GM18498 (cell line): Measurements from ENCODE around the gene UNC13B.

Experiments
- ATAC-seq: cut with Tn5 transposase; IDR thresholded peaks from one replicate; pipeline ENCODE4 v1.9.1; 2021; ENCODE audit warnings: mild to moderate bottlenecking, moderate library complexity; ENCODE audit not compliant: unreplicated experiment

UNC13B gene

DNA sequence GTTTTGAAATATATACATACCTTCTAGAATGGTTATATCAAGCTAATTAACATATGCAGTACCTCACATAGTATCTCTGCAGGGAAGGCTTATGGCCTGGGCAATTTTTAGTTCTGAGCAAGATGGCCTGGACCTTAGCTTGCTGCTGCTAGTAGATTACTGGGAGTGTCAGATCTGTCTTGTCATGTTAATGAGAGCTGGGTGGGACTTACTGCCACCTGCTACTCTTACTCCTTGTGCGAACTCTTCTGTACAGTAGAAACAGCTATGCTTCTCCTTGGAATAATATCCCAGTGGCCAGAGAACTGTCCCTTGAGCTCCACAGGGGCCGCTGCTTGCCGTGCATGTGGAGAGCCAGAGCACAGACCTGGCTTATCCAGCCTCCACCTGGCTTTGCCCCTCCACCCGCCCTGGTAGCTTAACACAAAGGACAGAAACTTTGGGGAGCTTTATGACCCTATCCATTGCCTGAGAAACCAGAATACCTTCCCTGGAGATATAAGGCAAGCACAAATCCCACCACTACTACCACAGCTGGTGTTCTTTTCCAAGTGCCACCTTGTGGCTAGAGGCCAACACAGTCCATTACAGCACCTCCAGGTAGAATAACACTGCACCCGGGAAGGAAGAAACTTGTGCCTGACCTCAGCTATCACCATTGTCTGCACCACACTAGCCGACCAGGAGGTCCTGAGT, 253.7 kb downstream of the UNC13B start:
- no peak for ATAC-seq

- ATAC-seq, result no peak
Observed at GRCh38 chr9:35416098-35416427, 254.3 kb downstream of the UNC13B start.

DNA sequence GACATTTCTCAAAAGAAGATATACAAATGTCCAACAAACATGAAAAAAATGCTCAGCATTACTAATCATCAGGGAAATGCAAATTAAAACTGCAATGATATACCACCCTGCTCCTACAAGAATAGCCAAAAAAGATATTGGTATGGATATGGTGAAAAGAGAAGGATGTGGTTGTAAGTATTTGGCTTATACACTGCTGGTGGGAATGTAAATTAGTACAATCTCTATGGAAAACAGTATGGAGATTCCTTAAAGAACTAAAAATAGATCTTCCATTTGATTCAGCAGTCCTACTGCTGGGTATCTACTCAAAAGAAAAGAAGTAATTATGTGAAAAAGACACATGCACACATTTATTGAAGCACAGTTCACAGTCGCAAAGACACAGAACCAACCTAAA, 260.5 kb downstream of the UNC13B start:
- no peak for ATAC-seq

DNA sequence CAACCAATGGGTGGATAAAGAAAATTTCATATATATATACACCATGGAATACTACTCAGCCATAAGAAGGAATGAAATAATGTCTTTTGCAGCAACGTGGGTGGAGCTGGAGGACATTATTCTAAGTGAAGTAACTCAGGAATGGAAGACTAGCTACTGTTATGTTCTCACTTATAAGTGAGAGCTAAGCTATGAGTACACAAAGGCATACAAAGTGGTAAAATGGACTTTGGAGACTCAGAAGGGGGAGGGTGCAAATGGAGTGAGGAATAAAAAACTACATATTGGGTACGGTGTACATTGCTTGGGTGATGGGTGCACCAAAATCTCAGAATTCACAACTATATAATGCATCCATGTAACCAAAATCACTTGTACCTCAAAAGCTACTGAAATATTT, 260.9 kb downstream of the UNC13B start:
- ATAC-seq, result no peak

- ATAC-seq, result no peak
Observed at GRCh38 chr9:35423499-35423898, 261.7 kb downstream of the UNC13B start.

GRCh38 chr9:35424356-35425352, 262.8 kb downstream of the UNC13B start:
- no peak for ATAC-seq

- no peak for ATAC-seq
Observed at GRCh38 chr9:35426627-35427026, 264.8 kb downstream of the UNC13B start.

GRCh38 chr9:35431467-35431866, 269.7 kb downstream of the UNC13B start:
- no peak for ATAC-seq

GRCh38 chr9:35432076-35432475, 270.3 kb downstream of the UNC13B start:
- ATAC-seq, result no peak

DNA sequence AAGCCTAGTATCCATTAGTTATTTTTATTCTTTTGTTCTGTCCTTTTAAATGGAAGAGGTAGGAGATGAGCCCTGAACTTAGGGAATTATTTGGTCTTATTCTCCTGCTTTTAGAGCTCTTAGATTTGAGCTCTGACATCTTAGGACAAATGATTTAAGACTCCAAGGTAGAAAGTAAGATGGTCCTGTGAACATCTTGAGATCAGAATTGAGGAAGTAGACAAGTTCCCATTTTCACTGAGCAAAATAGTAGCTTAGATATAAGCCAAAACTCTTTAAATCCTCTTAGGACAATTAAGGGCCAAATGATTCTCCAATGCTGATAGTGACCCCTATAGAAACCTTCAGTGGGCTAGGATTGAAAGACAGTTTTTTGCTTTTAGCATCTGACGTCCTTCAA, 275.1 kb downstream of the UNC13B start:
- ATAC-seq, result no peak

DNA sequence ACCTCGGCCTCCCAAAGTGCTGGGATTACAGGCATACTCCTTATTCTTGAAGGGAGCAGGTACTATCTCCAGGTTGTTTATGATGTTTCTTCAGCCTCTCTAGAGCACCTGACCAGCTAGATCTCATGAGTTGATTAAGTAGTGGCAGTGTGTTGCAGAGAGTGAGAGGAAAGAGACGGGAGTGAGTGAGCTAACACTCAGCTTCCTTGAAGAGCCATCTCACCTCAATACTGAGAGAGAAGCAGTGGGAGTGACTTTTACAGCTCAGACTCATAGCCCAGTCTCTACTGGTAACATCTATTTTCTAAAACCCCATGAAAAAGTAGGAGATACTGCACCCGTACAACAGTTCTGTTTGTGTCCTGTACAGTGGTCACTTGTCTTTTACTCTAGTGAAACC, 284.2 kb downstream of the UNC13B start:
- no peak for ATAC-seq

DNA sequence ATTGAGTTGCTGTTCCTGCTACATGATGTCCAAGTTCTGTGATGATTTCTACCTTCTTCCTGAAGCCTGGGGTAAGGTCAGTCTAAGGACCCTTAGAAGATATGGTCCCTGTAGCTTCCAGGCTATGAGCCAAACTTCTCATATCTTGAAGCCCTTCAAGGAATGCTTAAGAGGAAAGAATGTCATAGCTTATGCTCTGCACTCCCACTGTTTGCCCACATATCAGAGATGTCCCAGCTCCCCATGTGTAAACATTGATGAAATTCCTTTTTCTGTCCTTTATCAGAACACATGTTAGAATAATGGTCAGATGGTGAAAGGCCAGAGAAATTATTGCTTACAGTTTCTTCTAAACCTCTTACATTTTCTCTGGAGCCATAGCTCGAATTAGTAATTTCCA, 286.7 kb downstream of the UNC13B start:
- ATAC-seq, result no peak

- no peak for ATAC-seq
Observed at GRCh38 chr9:35452481-35452880, 290.7 kb downstream of the UNC13B start.

- no peak for ATAC-seq
Observed at GRCh38 chr9:35453786-35454185, 292.0 kb downstream of the UNC13B start.
